Esophagus squamous epithelium (tissue), 4 donors: Measurements from ENCODE around the gene SMKR1.

Source experiments
- CTCF ChIP-seq, 6 experiments: fragments of 450-650 bp in 4 of 6; fragments of 200-600 bp in 2 of 6; sonication (generic) in 2 of 6; IDR thresholded peaks; one replicate each; pipeline ENCODE4 v1.5.1; 2016 to 2019; ENCODE audit warnings: antibody characterized with exemption in 6 of 6, mild to moderate bottlenecking in 4 of 6, moderate library complexity in 4 of 6
- POLR2A ChIP-seq, 4 donors: fragments of 450-650 bp; IDR thresholded peaks; one replicate each; pipeline ENCODE4 v1.6.1; 2017; ENCODE audit warnings: antibody characterized with exemption in 4 of 4, mild to moderate bottlenecking in 4 of 4, moderate library complexity in 3 of 4

GRCh38 chr7:129493555-129493954 is 8.8 kb upstream of the SMKR1 start:
- TF ChIP-seq CTCF (IDR thresholded peaks at IDR 0.05) (peak in 3 of 6 experiments; percentile 4 to 18 (median 10)), POLR2A (IDR thresholded peaks at IDR 0.05) (no peak)
